CD14-positive monocyte (primary cell): Measurements from ENCODE around the gene GAST. TPM values are rescaled to one million over a fixed set of nuclear protein-coding genes. Genes with fewer than 3 reads are reported as not detected.

Source experiments
- DNase-seq, 3 donors: peaks; one replicate each; pipeline ENCODE4 v3.0.0-alpha.2; 2011 to 2022
- H2AFZ ChIP-seq: 2 replicates; pipeline ENCODE4 v1.6.0; 2012; ENCODE audit warnings: mild to moderate bottlenecking, low read depth, low read length, inconsistent platforms; ENCODE audit not compliant: insufficient read depth, poor library complexity, severe bottlenecking
- H3K27ac ChIP-seq, 2 donors: 1 replicate in 1 of 2; 2 replicates in 1 of 2; pipeline ENCODE4 v1.5.1; 2012 to 2013; ENCODE audit warnings: low read length in 2 of 2, control low read depth in 1 of 2, inconsistent platforms in 1 of 2, low read depth in 1 of 2, mild to moderate bottlenecking in 1 of 2
- H3K27me3 ChIP-seq, 2 donors: one replicate each; pipeline versions ENCODE4 v1.6.0 to v1.6.1; 2011 to 2013; ENCODE audit warnings: low read length in 2 of 2; ENCODE audit not compliant: control insufficient read depth in 2 of 2, insufficient read depth in 2 of 2
- H3K36me3 ChIP-seq, 2 donors: replicated peaks in 1 of 2; 1 replicate in 1 of 2; 2 replicates in 1 of 2; pipeline versions ENCODE4 v1.5.1 to v1.6.1; 2012 to 2013; ENCODE audit warnings: low read length in 2 of 2, control low read depth in 1 of 2, inconsistent platforms in 1 of 2, mild to moderate bottlenecking in 1 of 2; ENCODE audit not compliant: insufficient read depth in 2 of 2, control insufficient read depth in 1 of 2
- H3K4me1 ChIP-seq, 2 donors: 1 replicate in 1 of 2; 2 replicates in 1 of 2; pipeline versions ENCODE4 v1.5.1 to v1.6.1; 2012 to 2013; ENCODE audit warnings: low read length in 2 of 2, control low read depth in 1 of 2, inconsistent platforms in 1 of 2, mild to moderate bottlenecking in 1 of 2, moderate library complexity in 1 of 2; ENCODE audit not compliant: insufficient read depth in 2 of 2, control insufficient read depth in 1 of 2
- H3K4me2 ChIP-seq: replicated peaks from 2 replicates; pipeline ENCODE3; 2012; ENCODE audit warnings: low read length, moderate library complexity, mild to moderate bottlenecking; ENCODE audit not compliant: poor library complexity, severe bottlenecking; ENCODE audit errors: extremely low read depth
- H3K4me3 ChIP-seq, 3 experiments: fragments of 200-600 bp in 1 of 3; sonication (generic) in 1 of 3; replicated peaks in 1 of 3; 1 replicate in 2 of 3; 2 replicates in 1 of 3; pipeline ENCODE4 v1.5.1; 2011 to 2013; ENCODE audit warnings: low read length in 3 of 3, mild to moderate bottlenecking in 3 of 3, control low read depth in 2 of 3, low read depth in 2 of 3, inconsistent platforms in 1 of 3, moderate library complexity in 1 of 3
- H3K79me2 ChIP-seq: 2 replicates; pipeline ENCODE4 v1.6.0; 2012; ENCODE audit warnings: mild to moderate bottlenecking, control low read depth, inconsistent platforms, low read length, moderate library complexity; ENCODE audit not compliant: insufficient read depth
- H3K9ac ChIP-seq: 2 replicates; pipeline ENCODE4 v1.6.0; 2017; ENCODE audit warnings: low read length, mild to moderate bottlenecking; ENCODE audit not compliant: insufficient read depth, poor library complexity, severe bottlenecking
- H3K9me3 ChIP-seq, 2 donors: replicated peaks in 1 of 2; 1 replicate in 1 of 2; 2 replicates in 1 of 2; pipeline versions ENCODE4 v1.5.1 to v1.6.1; 2012 to 2013; ENCODE audit warnings: low read length in 2 of 2, control low read depth in 1 of 2; ENCODE audit not compliant: control insufficient read depth in 1 of 2, insufficient read depth in 1 of 2
- H4K20me1 ChIP-seq: 2 replicates; pipeline ENCODE4 v1.6.0; 2012; ENCODE audit warnings: mild to moderate bottlenecking, low read length, control low read depth, moderate library complexity; ENCODE audit not compliant: insufficient read depth
- H3K27ac Mint-ChIP-seq, 7 donors: one replicate each; pipeline ENCODE4 v1.8.0; 2020; ENCODE audit warnings: mild to moderate bottlenecking in 7 of 7, mixed read lengths in 7 of 7, moderate library complexity in 6 of 7, inconsistent platforms in 2 of 7
- H3K27me3 Mint-ChIP-seq, 3 donors: one replicate each; pipeline ENCODE4 v1.8.0; 2021 to 2022; ENCODE audit warnings: low read depth in 3 of 3, mild to moderate bottlenecking in 3 of 3, mixed read lengths in 3 of 3, moderate library complexity in 3 of 3, inconsistent platforms in 1 of 3
- H3K36me3 Mint-ChIP-seq, 2 donors: one replicate each; pipeline ENCODE4 v1.8.0; 2020; ENCODE audit warnings: mixed read lengths in 2 of 2, inconsistent platforms in 1 of 2, mild to moderate bottlenecking in 1 of 2
- H3K4me1 Mint-ChIP-seq: one replicate; pipeline ENCODE4 v1.8.0; 2020; ENCODE audit warnings: mild to moderate bottlenecking, mixed read lengths
- H3K4me3 Mint-ChIP-seq, 2 donors: one replicate each; pipeline ENCODE4 v1.8.0; 2020; ENCODE audit warnings: mild to moderate bottlenecking in 2 of 2, mixed read lengths in 2 of 2, moderate library complexity in 1 of 2
- H3K9me3 Mint-ChIP-seq, 7 donors: one replicate each; pipeline ENCODE4 v1.8.0; 2020 to 2022; ENCODE audit warnings: mixed read lengths in 7 of 7, mild to moderate bottlenecking in 6 of 7, moderate library complexity in 6 of 7, inconsistent platforms in 2 of 7
- CTCF ChIP-seq: fragments of 200-600 bp; IDR thresholded peaks from one replicate; pipeline ENCODE4 v1.8.0; 2022; ENCODE audit warnings: antibody characterized with exemption, mild to moderate bottlenecking
- WGBS: methylation state at CpG from one replicate; pipeline ENCODE4 v1.1.5; 2013; ENCODE audit warnings: missing lambda C conversion rate; ENCODE audit not compliant: insufficient coverage; 5-methylcytosine and 5-hydroxymethylcytosine counted together
- intact Hi-C, 2 donors: fragments of 100-400 bp; cut with micrococcal nuclease; formaldehyde crosslinking; loops; one replicate each; pipeline versions ENCODE4 v1.15.0 to v1.15.1; 2023
- polyA plus RNA-seq, 3 donors: library from polyadenylated mRNA; depleted of rRNA in 1 of 3; unstranded in 2 of 3; stranded (reverse) in 1 of 3; fragments of 300-500 nt in 2 of 3; fragments of >200 nt in 1 of 3; fragmentation: Illumina TruSeq in 2 of 3; gene quantifications; 1 replicate in 2 of 3; 2 replicates in 1 of 3; pipeline ENCODE4 v1.2.3, GENCODE V29; 2012 to 2021

The GAST gene
- polyA plus RNA-seq, 3 donors, result not detected

- no peaks in the 10 kb centered on the region for H3K36me3 ChIP-seq
Measured at GRCh38 chr17:41678907-41679739, 33.0 kb upstream of the GAST start.

More at GRCh38 chr17:41678907-41679739, 33.0 kb upstream of the GAST start:
- peaks cover 35 to 61% of the 10 kb centered on the region in 2 donors for H3K4me1 ChIP-seq
- peaks cover 0 to 3% (median 0%) of the 10 kb centered on the region in 3 donors for H3K27me3 Mint-ChIP-seq
- H3K9ac ChIP-seq, result peak overlapping the region; percentile 60
- no peaks in the 10 kb centered on the region for H4K20me1 ChIP-seq
- peaks cover 58% of the 10 kb centered on the region for H3K4me1 Mint-ChIP-seq
- peak overlapping the region; percentile 72 for H2AFZ ChIP-seq
- H3K27ac Mint-ChIP-seq, result peak overlapping the region; percentile 98 to 99 (median 99)
- no peaks in the 10 kb centered on the region for H3K27me3 ChIP-seq
- H3K9me3 ChIP-seq, result no peaks in the 10 kb centered on the region
- intact Hi-C loops, result loop anchor here in 1 of 2 donors (5.0 kb wide), 1 partner anchor 182 kb away; no protein-coding TSS in a partner anchor
- peak overlapping the region; percentile 89 to 93 for H3K27ac ChIP-seq
- 0% methylated on average over 5 of the region's 6 CpGs for WGBS
- TF ChIP-seq CTCF, result peak; percentile 42
- peak; percentile 78 to 88 (median 84) for DNase-seq
- H3K36me3 Mint-ChIP-seq, result peaks cover 0 to 2% of the 10 kb centered on the region in 2 donors
- peak overlapping the region; percentile 36 to 75 (median 72) for H3K4me3 ChIP-seq
- peak overlapping the region; percentile 69 for H3K4me2 ChIP-seq
- H3K9me3 Mint-ChIP-seq, result peaks cover 0 to 3% (median 0%) of the 10 kb centered on the region in 7 donors
- H3K79me2 ChIP-seq, result no peaks in the 10 kb centered on the region
- peak overlapping the region; percentile 81 to 93 for H3K4me3 Mint-ChIP-seq
